ENCODE measurements around the gene CTNNA3.

CTNNA3 gene

DNA sequence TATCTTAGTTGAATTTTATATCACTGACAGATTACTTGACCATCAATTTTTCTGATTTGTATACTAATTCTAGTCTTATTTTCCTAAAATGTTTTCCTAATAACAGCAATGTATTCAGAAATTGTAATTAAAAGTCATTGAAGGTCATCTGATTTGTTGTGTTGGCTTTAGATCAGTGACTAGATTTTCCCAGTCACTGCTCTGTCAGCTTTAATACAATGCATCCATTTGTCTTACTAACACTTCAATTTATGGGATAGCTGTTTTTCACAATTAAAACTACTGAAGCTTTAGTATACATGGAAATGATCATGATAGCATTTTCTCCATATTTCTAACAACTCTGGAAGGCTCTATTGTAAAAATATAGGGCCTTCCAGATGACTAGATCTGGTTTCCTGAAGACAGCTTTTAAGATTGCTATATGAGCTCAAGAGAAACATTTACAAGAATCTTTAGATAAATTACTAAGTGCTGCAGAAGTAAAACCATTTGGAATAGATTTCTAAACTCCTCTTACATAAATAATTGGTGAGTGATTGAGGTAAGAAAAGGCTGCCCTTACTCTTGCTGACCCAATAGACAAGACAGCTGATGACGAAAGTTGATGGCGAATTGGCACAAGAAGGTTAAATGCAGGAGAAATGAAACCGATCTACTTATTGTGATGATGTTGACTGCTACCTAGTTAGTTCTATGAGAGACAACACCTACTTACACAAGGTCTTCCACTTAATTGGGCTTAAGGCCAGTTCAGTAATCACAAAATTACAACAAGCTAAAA is 696.0 kb downstream of the CTNNA3 start:
- DNase-seq = no peak

DNA sequence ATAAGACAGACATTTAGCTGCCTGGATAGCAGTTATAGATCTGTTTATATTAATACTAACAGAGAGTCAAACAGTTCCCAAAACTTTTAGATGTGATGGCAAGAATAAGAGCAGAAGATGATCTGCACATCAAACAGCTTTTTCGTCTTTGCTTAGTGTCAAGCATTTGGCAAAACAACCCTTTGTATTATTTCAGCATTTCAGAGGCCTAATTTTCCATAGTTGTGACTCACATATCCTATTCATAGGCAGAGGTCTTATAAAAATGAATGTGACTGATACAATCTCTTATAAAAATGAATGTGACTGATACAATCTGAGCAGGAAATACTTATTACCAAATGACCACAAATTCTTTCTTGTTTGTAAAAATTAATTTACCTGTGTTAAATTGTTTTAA is 699.0 kb downstream of the CTNNA3 start:
- DNase-seq = no peak

DNA sequence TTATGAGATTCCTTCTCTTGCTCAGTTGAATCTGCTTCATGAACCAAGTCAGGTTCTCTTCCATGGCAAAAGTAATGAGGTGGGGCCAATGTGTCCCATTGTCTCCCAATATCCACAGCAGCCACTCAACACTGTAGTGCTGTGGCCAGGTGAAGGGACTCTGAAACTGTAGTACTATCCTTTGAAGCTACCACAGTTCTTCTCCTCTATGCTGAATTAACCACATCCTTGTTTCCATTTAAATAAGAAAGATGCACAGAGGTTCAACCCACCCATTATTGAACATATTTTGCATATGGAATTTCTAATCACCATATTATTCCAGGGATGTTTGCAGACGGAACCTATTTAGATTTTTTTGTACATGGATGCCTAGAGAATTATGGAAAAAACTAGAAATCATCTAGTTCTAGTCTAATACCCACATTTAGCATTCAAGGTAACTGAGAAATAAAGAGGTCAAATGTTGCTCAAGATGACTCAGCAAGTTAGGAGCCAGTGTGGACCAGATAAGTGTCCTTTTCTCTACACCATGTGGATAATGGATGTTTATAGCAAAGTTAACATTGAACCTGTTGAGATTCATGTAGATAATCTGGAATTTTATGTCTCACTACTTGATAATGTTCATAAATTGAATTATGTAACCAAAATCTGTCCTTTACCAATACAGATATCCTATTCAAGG is 705.7 kb downstream of the CTNNA3 start:
- no peak for DNase-seq

DNA sequence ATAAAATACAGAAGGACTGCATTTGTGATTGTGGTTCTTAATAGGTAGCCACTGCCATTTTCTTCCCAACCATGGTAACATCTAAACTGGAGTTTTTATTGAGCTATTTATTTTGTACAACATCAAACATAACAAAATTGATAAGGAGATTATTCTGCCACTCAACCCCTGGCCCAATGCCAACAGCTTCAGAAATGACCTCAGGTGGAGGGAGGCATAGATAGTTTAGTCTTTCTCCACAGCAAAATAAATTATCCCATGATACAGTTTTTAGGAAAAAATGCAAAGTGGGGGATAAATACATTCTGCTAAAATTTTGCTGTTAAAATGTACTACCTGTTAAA is 712.5 kb downstream of the CTNNA3 start:
- no peak for DNase-seq

DNA sequence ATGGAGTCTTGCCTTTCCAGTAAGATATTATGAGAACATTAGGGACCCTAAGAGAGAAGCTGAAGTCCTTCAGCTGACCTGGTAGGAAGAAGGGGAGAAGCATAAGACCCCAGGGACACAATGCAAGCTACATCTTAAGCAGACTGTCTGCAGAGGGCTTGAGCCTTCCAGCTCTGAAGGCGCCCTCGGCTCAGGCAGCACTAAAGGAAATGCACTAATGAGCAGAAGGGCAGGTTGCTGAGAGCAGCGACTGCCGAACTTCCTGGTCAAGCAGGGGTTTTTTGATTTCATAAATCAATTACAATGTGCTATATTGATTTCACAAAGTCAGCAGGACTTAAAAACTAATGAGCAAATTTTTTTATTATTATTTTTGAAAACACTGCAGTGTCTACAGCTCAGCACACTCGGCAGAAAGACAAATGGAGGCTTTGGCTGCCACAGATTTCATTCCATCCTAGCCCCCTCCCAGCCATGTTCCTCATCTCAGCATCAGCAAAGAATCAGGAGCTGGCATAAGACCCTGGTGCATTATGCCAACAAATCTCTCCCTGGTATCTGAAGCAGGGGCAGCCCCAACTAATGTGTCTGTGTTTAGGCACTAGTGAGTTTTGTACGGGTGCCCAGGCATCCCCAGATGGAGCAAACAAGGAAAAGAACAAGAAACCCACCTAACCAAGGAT is 713.1 kb downstream of the CTNNA3 start:
- DNase-seq = no peak

DNA sequence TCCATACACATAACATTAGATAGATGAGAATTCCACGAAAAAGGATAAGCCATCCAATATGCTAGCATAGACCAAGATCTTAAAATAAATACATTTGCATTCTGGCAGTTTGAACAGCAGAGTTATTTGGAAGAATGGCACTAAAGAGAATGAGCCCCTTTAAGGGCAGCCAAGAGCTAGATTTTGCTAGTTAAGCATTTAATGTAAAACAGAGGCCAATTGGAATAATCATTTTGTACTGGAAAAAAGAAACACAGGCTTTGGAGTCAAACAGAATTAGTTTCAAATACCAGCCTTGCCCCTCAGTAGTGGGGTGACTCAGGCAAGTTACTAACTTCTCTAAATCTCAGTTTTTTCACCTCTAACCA is 714.0 kb downstream of the CTNNA3 start:
- DNase-seq = no peak

DNA sequence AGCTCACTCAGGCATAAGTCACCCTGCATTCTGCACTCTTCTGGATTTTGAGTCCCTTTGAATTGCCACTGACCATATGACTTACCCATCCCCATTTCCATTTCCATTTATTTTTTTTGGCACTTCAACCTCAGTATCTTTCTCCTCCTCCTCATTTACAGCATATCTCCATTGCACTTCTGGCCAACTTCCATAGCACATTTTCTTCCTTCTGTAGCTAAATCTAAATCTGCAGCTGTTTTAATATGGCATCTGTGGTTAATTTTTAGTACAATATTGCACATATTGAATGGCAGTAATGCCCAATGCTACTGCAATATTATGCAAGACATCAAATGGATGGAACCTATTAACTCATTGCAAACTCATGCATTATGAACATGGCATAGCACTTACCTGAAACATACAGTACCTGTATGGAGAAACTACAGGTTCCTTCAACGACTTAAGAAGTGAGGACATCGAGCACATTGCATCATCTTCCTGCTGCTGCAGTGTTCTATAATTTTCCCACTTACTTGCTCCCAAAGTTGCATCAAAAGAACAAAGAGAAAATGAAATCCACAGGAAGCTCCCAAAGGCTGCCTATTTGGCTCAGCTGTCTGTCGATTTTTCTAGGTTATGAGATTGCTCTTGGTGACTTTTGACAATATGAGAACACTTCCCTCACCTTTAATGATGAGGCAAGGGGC is 714.5 kb downstream of the CTNNA3 start:
- no peak for DNase-seq

DNA sequence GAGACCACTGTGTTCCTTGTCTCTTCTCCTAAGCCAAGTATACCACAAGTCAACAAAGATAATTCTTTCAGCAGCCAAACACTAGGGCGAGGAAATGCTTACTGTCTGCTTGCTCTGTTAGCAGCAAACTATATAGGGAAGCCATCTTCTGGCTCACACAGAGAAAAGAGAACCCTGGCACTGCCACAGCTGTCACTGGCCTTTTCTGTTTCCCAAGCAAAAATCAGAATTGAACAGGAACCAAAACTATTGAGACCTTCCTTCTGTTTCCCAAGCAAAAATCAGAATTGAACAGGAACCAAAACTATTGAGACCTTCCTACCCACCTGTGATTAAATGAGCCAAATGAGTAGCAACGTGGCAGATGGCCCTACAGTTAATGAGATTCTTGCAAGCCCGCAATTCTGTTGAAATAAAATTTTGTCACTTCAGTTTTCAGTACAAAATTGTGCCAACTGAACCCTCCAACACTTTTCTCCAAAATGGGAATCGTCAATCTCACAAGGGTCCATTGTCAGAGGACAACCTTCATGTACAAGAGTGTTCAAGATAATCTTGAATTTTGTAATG is 715.7 kb downstream of the CTNNA3 start:
- no peak for DNase-seq

DNA sequence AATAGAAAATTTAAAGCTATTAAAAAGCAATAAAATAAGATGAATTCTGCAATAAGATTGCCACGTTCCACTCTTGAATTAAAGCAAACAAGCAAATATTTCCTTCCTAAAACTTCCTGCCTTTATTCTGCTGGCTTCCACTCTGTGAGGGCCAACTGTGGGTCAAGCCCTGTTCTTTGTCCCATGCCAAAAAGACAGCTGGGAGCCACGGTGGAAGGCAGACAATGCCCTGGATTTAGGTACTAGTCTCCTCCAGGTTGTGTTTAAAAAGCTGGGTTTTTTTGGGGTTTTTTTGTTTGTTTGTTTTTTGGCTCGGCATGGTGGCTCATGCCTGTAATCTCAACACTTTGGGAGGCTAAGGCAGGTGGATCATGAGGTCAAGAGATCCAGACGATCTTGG is 731.0 kb downstream of the CTNNA3 start:
- no peak for DNase-seq

DNA sequence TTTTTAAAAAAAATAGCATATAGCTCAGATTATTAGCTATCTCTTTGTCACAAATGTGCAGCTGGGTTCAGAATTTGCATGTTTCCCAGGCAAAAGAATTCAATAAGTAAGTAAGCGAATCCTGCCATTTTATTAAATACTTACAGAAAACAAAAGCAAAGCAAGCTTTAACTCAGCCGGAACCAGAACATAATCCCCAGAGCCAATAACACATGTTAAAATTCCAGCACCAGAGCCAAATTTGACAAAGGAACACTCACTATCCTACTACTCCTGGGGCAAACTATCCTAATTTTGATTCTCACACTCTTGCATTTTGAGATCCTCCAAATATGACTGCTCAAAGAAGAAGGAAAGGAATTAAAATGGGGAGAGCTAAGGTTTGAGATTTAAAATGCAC is 737.5 kb downstream of the CTNNA3 start:
- DNase-seq = no peak

DNA sequence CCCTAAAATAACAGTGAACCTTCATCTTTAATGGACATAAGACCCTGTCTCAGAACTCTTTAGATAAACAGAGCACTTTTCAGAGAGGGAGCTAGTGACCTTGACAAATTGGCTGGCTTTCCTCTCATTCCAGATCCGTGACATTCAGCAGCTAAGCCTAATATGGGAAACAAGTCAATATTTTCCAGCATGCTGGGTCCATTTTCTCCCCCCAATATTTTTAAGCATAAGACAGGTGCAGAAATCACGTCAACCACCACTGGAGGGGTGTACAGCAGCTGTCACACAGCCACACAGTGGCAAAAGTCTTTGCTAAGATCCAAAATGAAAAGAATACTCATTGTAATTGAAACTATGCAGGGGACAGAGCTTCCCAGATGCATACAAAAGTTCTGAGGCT is 744.1 kb downstream of the CTNNA3 start:
- DNase-seq = no peak

DNA sequence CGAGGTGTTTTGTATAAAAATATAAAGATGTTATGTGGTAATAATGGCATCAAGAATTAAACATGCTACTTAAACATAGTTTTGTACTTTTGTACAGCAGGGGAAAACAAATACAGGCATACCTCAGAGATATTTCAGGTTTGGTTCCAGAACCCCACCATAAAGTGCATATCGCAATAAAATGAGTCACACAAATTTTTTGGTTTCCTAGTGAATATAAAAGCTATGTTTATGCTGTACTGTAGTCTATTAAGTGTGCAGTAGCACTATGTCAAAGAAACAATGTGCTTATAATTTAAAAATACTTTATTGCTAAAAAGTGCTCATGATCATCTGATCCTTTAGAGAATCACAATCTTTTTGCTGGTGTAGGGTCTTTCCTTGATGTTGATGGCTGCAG is 752.4 kb downstream of the CTNNA3 start:
- no peak for DNase-seq

DNA sequence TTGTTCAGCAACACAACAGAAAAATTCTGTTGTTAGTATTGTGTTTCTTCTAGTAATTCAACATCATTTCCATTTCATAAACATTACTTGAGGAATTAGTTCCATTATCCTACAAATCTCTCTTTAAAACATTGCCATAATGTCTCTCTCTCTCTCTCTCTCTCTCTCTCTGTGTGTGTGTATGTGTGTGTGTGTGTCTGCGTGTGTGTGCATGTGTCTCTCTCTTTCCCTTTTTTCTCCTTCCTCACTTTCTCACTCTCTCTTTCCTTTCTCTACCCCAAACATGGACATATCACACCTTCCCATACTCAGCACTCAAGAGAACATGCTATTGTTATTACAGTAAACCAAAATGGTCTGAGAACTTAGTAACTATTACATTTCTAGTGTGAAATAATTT is 753.6 kb downstream of the CTNNA3 start:
- no peak for DNase-seq

DNA sequence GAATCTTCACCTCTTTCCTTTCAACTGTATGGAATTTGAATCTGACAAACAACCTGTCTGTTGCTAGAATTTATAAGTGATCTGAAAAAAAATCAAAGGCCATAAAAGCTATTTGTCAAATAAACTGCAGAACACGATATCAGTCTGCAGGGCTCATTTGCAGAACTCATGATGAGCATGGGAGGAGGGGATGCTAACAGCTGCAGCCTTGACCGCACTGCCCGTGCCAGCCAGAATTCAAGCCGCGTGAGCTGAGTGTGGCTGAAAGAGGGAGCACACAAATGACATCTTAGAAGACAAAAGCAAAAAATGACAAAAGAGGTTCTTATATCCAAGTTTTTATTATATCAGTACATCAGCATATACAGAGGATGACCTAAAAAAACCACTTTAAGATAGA is 754.5 kb downstream of the CTNNA3 start:
- DNase-seq = no peak

DNA sequence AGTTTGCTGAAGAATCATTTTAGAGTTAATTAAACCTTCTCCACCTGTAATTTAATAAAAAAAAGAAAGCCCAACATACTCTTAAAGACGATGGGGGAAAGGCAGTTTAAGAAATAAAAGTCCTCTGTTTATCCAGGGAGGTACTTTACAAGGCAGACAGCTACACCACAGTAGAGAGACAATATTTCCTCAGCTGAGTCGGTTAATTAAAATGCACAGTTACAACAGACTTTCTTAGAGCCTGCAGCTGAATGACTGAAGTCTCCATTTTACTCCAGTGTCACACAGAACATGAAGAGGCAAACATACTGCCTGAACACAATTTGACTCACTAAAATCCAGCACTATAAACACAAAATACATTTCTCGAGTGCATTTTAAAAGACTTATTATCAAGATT is 755.0 kb downstream of the CTNNA3 start:
- DNase-seq = no peak

DNA sequence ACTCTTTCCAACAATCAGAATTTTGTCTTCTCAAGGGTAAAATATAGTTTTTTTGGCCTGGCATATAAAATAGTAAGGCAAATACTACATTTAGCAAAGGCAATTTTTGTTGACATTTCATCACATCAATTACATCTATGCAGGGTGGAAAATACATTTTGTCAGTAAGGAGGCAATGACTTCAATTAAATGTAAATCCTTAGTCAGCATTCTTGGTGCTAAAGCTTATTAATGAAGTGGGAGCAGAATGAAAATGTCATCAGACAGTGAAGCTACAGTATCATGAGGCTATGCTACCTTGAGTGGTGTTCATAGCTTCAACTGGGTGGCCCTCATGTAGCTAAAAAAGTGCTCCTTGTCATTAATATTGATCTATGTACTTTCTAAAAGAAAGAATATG is 761.3 kb downstream of the CTNNA3 start:
- DNase-seq = no peak

DNA sequence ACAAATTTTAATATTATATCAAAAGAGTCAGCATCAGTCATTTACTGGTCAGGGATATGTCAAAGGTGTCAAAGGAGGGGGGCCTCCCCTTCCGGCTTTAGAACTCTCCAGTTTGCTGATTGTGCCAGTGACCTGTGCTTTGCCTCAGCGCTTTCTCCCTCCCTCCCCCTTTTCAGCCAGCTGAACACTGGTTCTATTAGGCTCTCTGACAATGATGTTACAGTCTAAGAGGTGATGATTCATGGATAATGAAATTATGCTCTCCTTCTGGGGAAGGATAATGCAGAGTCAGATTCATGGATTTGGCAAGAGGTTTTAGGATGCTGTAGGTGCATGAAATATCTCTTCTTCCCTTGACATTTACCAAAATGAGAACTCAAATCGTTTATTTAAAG is 764.0 kb downstream of the CTNNA3 start:
- DNase-seq = no peak

DNA sequence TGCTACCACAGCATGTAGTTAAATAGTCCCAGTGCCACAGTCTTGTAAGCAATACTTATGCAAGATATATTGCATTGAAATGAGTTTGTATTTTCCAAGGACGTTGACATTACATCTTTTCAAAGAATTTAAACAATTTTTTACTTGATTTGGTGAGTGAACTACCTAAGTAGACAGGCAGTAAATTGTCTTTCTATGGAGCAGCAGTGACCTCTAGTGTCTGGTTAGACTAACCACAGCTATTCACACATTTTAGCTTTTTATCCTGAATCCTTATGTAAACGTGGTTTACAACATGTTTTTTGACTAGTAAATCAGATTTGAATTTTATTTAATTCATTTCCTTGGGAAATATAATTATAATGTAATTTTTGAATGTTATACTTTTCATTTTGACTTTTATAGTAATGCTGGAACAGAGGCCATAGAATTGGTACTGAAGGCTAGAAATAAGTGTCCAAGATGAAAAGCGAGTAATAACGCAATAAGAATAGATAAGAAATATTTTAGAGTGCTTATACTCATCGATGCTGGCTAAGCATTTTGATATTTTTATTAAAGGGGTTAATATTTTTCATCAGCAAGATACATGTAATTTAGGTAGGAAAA is 764.6 kb downstream of the CTNNA3 start:
- DNase-seq = peak; percentile 32 to 44

DNA sequence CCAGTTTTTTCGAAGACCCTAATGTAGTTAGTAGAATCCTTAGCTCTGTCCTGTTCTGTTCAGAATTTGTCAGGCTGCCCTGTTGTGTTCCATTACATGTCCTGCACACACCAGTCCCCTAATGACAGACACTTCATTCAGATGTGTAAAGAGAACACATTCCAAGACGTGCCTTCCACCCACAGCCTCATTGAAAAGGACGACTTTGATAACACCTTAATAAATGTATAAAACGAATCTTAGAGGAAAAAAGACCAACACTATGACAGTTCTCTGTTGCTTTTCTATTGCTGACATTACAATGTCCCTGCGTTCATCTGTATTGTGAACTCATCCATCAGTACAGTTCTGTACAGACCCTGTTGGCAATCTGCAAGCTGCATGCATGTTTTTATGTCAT is 766.6 kb downstream of the CTNNA3 start:
- DNase-seq = no peak

DNA sequence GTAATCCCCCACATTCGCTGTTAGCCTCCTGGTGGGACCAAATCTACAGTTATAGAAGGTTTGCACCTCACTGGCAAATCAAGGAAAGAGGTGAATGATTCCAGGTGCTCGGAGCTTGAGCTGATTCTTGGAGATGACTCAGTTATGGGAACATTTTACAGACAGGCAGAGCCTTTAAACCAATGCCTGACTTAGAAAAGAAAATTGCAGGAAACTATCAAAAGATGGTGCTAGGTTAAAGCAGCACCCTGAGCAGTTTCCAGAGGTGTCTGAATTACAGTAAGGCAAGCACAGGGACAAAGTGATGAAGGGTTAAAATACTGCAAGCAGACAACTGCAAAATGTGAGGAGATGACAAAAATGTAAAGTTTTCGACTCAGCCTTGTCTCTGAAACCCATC is 767.2 kb downstream of the CTNNA3 start:
- no peak for DNase-seq

DNA sequence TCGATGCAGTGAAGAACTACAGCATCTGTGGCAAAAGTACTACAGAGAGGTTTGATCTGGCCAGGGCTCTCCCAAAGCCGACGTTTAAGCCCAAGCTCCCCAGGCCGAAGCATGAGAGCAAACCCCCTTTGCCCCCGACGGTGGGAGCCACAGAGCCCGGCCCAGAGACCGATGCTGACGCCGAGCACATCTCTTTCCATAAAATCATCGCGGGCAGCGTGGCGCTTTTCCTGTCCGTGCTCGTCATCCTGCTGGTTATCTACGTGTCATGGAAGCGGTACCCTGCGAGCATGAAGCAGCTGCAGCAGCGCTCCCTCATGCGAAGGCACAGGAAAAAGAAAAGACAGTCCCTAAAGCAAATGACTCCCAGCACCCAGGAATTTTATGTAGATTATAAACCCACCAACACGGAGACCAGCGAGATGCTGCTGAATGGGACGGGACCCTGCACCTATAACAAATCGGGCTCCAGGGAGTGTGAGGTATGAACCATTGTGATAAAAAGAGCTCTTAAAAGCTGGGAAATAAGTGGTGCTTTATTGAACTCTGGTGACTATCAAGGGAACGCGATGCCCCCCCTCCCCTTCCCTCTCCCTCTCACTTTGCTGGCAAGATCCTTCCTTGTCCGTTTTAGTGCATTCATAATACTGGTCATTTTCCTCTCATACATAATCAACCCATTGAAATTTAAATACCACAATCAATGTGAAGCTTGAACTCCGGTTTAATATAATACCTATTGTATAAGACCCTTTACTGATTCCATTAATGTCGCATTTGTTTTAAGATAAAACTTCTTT is 767.8 kb downstream of the CTNNA3 start:
- DNase-seq = no peak
